Osteocyte (in vitro differentiated cells): ENCODE measurements around the gene RNF113B. TPM values are rescaled to one million over a fixed set of nuclear protein-coding genes. Genes with fewer than 3 reads are reported as not detected.

Source experiments
- DNase-seq: peaks from one replicate; pipeline ENCODE4 v3.0.0; 2021; ENCODE audit warnings: mixed read lengths; ENCODE audit not compliant: unreplicated experiment; ENCODE audit errors: extremely low spot score
- H3K27ac Mint-ChIP-seq: one replicate; pipeline ENCODE4 v1.8.0; 2021; ENCODE audit warnings: mild to moderate bottlenecking, mixed read lengths; ENCODE audit not compliant: unreplicated experiment
- H3K27me3 Mint-ChIP-seq: one replicate; pipeline ENCODE4 v1.8.0; 2021; ENCODE audit warnings: mixed read lengths; ENCODE audit not compliant: unreplicated experiment
- H3K36me3 Mint-ChIP-seq: one replicate; pipeline ENCODE4 v1.8.0; 2021; ENCODE audit warnings: mixed read lengths; ENCODE audit not compliant: unreplicated experiment
- H3K4me1 Mint-ChIP-seq: one replicate; pipeline ENCODE4 v1.8.0; 2021; ENCODE audit warnings: mixed read lengths; ENCODE audit not compliant: unreplicated experiment
- H3K4me3 Mint-ChIP-seq: one replicate; pipeline ENCODE4 v1.8.0; 2021; ENCODE audit warnings: mild to moderate bottlenecking, moderate library complexity, mixed read lengths; ENCODE audit not compliant: unreplicated experiment
- H3K9me3 Mint-ChIP-seq: one replicate; pipeline ENCODE4 v1.8.0; 2021; ENCODE audit warnings: mixed read lengths; ENCODE audit not compliant: unreplicated experiment
- total RNA-seq: library from RNA; stranded (reverse); gene quantifications from 2 replicates; pipeline ENCODE4 v1.2.1, GENCODE V29; 2021
- TF ChIP-seq, protein P1 (sequence below): fragments of 200-600 bp; sonication (generic); IDR thresholded peaks from 2 replicates; pipeline ENCODE4 v1.5.0; 2021; ENCODE audit warnings: antibody characterized with exemption, mild to moderate bottlenecking, moderate library complexity

The RNF113B gene
- total RNA-seq, 1 donor from 2014 or later = not detected

DNA sequence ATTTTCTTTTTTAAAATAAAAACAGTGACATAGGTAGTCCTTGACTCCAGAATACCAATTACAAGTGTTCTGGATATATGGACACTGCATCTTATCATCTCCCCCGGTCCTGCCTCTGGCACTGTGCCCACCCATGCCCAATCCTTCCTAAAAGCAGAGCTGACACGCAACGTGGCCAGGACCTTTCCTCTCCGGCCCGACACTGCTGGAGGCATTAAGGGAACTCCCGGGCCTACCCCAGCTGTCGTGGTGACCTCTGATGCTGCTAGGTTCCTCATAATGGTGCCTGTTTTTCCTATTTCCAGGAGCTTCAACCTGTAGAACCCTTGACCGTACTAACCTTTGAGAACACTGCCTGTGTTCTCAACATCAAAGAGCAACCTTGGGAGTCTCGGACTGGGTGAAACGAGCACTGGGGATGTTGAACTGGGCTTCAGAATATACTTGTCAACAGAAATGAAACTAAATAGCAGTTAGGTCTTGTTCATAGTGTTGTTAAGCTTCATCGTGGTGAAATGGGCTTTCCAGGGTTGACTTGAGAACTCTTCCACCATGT is 13.9 kb upstream of the RNF113B start:
- H3K27me3 Mint-ChIP-seq = no peaks in the 10 kb centered on the region
- H3K27ac Mint-ChIP-seq = no peak overlapping the region
- TF ChIP-seq, protein P1, sequence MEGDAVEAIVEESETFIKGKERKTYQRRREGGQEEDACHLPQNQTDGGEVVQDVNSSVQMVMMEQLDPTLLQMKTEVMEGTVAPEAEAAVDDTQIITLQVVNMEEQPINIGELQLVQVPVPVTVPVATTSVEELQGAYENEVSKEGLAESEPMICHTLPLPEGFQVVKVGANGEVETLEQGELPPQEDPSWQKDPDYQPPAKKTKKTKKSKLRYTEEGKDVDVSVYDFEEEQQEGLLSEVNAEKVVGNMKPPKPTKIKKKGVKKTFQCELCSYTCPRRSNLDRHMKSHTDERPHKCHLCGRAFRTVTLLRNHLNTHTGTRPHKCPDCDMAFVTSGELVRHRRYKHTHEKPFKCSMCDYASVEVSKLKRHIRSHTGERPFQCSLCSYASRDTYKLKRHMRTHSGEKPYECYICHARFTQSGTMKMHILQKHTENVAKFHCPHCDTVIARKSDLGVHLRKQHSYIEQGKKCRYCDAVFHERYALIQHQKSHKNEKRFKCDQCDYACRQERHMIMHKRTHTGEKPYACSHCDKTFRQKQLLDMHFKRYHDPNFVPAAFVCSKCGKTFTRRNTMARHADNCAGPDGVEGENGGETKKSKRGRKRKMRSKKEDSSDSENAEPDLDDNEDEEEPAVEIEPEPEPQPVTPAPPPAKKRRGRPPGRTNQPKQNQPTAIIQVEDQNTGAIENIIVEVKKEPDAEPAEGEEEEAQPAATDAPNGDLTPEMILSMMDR = no peak
- DNase-seq = no peak
- H3K9me3 Mint-ChIP-seq = no peaks in the 10 kb centered on the region
- H3K4me1 Mint-ChIP-seq = peaks cover 65% of the 10 kb centered on the region
- H3K4me3 Mint-ChIP-seq = no peak overlapping the region
- peaks cover 13% of the 10 kb centered on the region for H3K36me3 Mint-ChIP-seq

GRCh38 chr13:98189841-98190505 is 12.9 kb upstream of the RNF113B start:
- peak overlapping the region; percentile 12 for H3K27ac Mint-ChIP-seq
- H3K9me3 Mint-ChIP-seq = no peaks in the 10 kb centered on the region
- TF ChIP-seq, protein P1 = peak; percentile 10

DNA sequence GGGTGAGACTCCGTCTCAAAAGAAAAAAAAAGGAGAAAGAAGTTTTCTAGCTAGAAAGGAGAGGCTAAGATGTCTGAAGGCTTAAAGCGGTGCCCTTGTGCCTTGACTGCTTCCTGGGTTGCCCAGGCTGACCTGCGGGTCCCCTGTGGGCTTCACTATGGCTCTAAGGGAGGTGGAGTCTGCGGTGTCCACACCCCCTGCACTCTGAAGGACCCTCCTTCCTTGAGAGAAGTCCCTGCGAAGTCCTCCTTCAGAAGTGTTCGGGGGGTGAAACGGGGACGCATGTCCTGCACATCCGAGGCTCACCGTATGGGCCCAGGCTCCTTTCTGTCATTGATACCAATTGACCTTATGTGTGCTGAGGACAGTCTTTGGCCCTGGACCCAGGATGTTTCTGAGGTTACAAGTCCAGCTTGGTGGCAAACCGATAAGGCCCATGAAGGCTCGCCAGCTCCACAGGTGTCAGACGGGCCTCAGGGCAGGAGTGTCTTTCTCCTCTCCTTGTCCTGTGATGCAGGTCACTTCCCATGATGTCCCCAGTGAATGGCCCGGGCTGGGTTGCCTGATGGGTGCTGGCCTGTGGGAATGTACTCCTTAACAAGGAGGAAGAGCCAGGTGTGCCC is 11.6 kb upstream of the RNF113B start:
- Mint-ChIP-seq H3K27ac (peak overlapping the region; percentile 54), H3K36me3 (peaks cover 16% of the 10 kb centered on the region), H3K4me1 (peaks cover 72% of the 10 kb centered on the region), H3K27me3 (no peaks in the 10 kb centered on the region), H3K9me3 (no peaks in the 10 kb centered on the region), H3K4me3 (no peak overlapping the region)
- TF ChIP-seq, protein P1 = no peak
- DNase-seq = no peak

More at GRCh38 chr13:98189841-98190505, 12.9 kb upstream of the RNF113B start:
- DNase-seq = no peak
- Mint-ChIP-seq H3K27me3 (no peaks in the 10 kb centered on the region), H3K36me3 (peaks cover 13% of the 10 kb centered on the region), H3K4me3 (no peak overlapping the region), H3K4me1 (peaks cover 64% of the 10 kb centered on the region)

DNA sequence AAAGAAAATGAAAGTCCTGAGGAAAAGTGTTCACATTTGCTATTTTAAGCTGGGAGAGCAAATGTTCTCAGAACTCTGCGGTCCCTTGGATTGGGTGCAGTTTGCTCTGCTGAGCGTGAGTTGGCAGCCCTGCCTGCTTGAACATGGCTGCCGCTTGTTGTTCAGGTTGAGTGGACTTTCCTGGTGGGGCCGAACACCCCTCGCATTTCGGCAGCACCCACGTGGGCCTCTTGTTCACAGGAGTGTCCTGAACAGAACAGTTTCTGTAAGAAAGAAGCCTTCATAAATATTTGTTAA is 10.8 kb upstream of the RNF113B start:
- H3K36me3 Mint-ChIP-seq = peaks cover 15% of the 10 kb centered on the region
- H3K4me3 Mint-ChIP-seq = no peak overlapping the region
- peaks cover 78% of the 10 kb centered on the region for H3K4me1 Mint-ChIP-seq
- H3K27me3 Mint-ChIP-seq = no peaks in the 10 kb centered on the region
- TF ChIP-seq, protein P1 = no peak
- DNase-seq = no peak
- peak overlapping the region; percentile 54 for H3K27ac Mint-ChIP-seq
- no peaks in the 10 kb centered on the region for H3K9me3 Mint-ChIP-seq

- TF ChIP-seq, protein P1 = no peak
- Mint-ChIP-seq H3K4me3 (no peak overlapping the region), H3K27me3 (no peaks in the 10 kb centered on the region), H3K36me3 (peaks cover 11% of the 10 kb centered on the region), H3K4me1 (peaks cover 79% of the 10 kb centered on the region), H3K9me3 (no peaks in the 10 kb centered on the region), H3K27ac (peak overlapping the region; percentile 54)
- DNase-seq = no peak
These were observed 10.3 kb upstream of the RNF113B start for GRCh38 chr13:98187155-98187964.
